Testis (tissue), 2 donors: ENCODE measurements around the gene GMDS.

ENCODE experiments used
- POLR2A ChIP-seq: fragments of 450-650 bp; IDR thresholded peaks from one replicate; pipeline ENCODE4 v1.6.1; 2017; ENCODE audit warnings: antibody characterized with exemption, mild to moderate bottlenecking, moderate library complexity
- TF ChIP-seq, protein P1 (sequence below), 3 experiments: fragments of 450-650 bp in 2 of 3; fragments of 200-600 bp in 1 of 3; sonication (generic) in 1 of 3; IDR thresholded peaks; one replicate each; pipeline ENCODE4 v1.5.1; 2016 to 2019; ENCODE audit warnings: antibody characterized with exemption in 3 of 3, mild to moderate bottlenecking in 2 of 3, moderate library complexity in 1 of 3

DNA sequence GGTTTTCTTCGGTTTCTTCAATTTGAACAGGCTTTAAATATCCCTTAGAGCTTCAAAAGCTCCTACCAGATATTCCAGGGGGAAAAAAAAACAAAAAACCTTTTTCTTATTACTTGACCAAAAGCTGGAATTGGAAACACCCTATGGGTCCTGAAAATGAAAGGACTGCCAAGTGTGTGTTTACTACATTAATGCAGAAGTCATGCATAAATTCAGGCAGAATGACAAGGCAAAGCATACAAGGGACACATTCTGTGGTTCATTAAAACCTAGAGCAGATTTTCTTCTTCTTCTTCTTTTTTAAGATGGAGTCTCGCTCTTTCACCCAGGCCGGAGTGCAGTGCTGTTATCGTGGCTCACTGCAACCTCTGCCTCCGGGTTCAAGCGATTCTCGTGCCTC lies 119.1 kb downstream of the GMDS start:
- TF ChIP-seq, protein P1, sequence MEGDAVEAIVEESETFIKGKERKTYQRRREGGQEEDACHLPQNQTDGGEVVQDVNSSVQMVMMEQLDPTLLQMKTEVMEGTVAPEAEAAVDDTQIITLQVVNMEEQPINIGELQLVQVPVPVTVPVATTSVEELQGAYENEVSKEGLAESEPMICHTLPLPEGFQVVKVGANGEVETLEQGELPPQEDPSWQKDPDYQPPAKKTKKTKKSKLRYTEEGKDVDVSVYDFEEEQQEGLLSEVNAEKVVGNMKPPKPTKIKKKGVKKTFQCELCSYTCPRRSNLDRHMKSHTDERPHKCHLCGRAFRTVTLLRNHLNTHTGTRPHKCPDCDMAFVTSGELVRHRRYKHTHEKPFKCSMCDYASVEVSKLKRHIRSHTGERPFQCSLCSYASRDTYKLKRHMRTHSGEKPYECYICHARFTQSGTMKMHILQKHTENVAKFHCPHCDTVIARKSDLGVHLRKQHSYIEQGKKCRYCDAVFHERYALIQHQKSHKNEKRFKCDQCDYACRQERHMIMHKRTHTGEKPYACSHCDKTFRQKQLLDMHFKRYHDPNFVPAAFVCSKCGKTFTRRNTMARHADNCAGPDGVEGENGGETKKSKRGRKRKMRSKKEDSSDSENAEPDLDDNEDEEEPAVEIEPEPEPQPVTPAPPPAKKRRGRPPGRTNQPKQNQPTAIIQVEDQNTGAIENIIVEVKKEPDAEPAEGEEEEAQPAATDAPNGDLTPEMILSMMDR (IDR thresholded peaks at IDR 0.05) = no peak
- TF ChIP-seq POLR2A = no peak
